Tibial nerve (tissue), 3 donors: Measurements from ENCODE around the gene SIK2.

Source experiments
- POLR2A ChIP-seq, 2 donors: fragments of 450-650 bp; IDR thresholded peaks; one replicate each; pipeline ENCODE4 v1.6.1; 2017; ENCODE audit warnings: antibody characterized with exemption in 2 of 2, mild to moderate bottlenecking in 2 of 2, moderate library complexity in 2 of 2
- TF ChIP-seq, protein P1 (sequence below), 5 experiments: fragments of 200-600 bp in 3 of 5; fragments of 450-650 bp in 2 of 5; sonication (generic) in 3 of 5; IDR thresholded peaks; one replicate each; pipeline ENCODE4 v1.5.1; 2016 to 2019; ENCODE audit warnings: antibody characterized with exemption in 5 of 5, mild to moderate bottlenecking in 3 of 5, moderate library complexity in 2 of 5

DNA sequence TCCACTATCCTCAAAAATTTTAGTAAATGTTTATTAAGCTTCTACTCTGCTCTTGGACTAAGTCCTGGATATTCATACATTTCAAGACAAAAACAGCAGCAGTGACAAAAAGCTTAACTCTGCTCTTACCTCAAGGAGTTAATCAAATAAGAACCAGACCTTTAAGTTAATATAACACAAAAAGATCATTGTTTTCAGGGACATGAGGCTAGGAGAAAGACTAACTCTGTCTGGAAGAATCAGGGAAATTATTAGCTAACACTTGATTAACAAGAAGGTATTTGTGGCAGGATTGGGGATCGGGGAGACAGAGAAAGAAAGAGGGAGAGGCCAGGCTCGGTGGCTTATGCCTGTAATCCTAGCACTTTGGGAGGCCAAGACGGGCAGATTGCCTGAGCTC lies 89.5 kb downstream of the SIK2 start:
- TF ChIP-seq, protein P1, sequence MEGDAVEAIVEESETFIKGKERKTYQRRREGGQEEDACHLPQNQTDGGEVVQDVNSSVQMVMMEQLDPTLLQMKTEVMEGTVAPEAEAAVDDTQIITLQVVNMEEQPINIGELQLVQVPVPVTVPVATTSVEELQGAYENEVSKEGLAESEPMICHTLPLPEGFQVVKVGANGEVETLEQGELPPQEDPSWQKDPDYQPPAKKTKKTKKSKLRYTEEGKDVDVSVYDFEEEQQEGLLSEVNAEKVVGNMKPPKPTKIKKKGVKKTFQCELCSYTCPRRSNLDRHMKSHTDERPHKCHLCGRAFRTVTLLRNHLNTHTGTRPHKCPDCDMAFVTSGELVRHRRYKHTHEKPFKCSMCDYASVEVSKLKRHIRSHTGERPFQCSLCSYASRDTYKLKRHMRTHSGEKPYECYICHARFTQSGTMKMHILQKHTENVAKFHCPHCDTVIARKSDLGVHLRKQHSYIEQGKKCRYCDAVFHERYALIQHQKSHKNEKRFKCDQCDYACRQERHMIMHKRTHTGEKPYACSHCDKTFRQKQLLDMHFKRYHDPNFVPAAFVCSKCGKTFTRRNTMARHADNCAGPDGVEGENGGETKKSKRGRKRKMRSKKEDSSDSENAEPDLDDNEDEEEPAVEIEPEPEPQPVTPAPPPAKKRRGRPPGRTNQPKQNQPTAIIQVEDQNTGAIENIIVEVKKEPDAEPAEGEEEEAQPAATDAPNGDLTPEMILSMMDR (IDR thresholded peaks at IDR 0.05) = no peak
- no peak for TF ChIP-seq POLR2A (IDR thresholded peaks at IDR 0.05)
